HepG2 (cell line): ENCODE results near the gene FUCA1. TPM values are rescaled to one million over a fixed set of nuclear protein-coding genes. Genes with fewer than 3 reads are reported as not detected.

Experiments
- ATRX ChIP-seq: sonication (generic); formaldehyde crosslinking; IDR thresholded peaks from 2 replicates; pipeline ENCODE4 v1.4.0; 2020; ENCODE audit warnings: missing genetic modification reagents, borderline replicate concordance
- BATF2 ChIP-seq: sonication (generic); formaldehyde crosslinking; IDR thresholded peaks from 2 replicates; pipeline ENCODE4 v1.8.0; 2022; ENCODE audit warnings: mild to moderate bottlenecking, missing genetic modification reagents, moderate library complexity
- FOXC1 ChIP-seq: sonication (generic); formaldehyde crosslinking; IDR thresholded peaks from 2 replicates; pipeline ENCODE4 v1.8.0; 2022; ENCODE audit warnings: mild to moderate bottlenecking, missing genetic modification reagents, borderline replicate concordance
- GFI1 ChIP-seq: sonication (generic); formaldehyde crosslinking; IDR thresholded peaks from 2 replicates; pipeline ENCODE4 v1.5.0; 2020; ENCODE audit warnings: missing genetic modification reagents, mild to moderate bottlenecking, borderline replicate concordance
- GMEB2 ChIP-seq: IDR thresholded peaks from 2 replicates; pipeline ENCODE4 v1.6.1; 2016; ENCODE audit warnings: missing biosample characterization, missing genetic modification reagents, low read depth
- HIC2 ChIP-seq: sonication (generic); formaldehyde crosslinking; IDR thresholded peaks from 2 replicates; pipeline ENCODE4 v1.9.0; 2022; ENCODE audit warnings: low read depth, missing genetic modification reagents
- JARID2 ChIP-seq: sonication (generic); formaldehyde crosslinking; IDR thresholded peaks from 2 replicates; pipeline ENCODE4 v1.8.1; 2023; ENCODE audit warnings: missing genetic modification reagents, inconsistent platforms; ENCODE audit not compliant: insufficient replicate concordance
- JUND ChIP-seq: sonication (generic); formaldehyde crosslinking; IDR thresholded peaks from 2 replicates; pipeline ENCODE4 v1.8.0; 2022; ENCODE audit warnings: mild to moderate bottlenecking, missing genetic modification reagents
- MAZ ChIP-seq, 2 experiments: sonication (generic) in 1 of 2; formaldehyde crosslinking in 1 of 2; IDR thresholded peaks; 2 replicates each; pipeline versions ENCODE4 v1.5.0 to v1.6.1; 2012 to 2020; ENCODE audit warnings: low read depth in 2 of 2, mild to moderate bottlenecking in 2 of 2, borderline replicate concordance in 1 of 2, improper control_type of control experiment in 1 of 2, low read length in 1 of 2, missing genetic modification reagents in 1 of 2, moderate library complexity in 1 of 2
- MIXL1 ChIP-seq: IDR thresholded peaks from 2 replicates; pipeline ENCODE4 v1.6.1; 2016
- NR2F2 ChIP-seq: IDR thresholded peaks from 2 replicates; pipeline ENCODE4 v1.6.1; 2012; ENCODE audit warnings: low read depth, inconsistent platforms, borderline replicate concordance
- RFXAP ChIP-seq: sonication (generic); formaldehyde crosslinking; IDR thresholded peaks from 2 replicates; pipeline ENCODE4 v1.4.0; 2020; ENCODE audit warnings: missing genetic modification reagents, borderline replicate concordance
- THAP11 ChIP-seq: IDR thresholded peaks from 2 replicates; pipeline ENCODE4 v1.6.1; 2016; ENCODE audit warnings: missing biosample characterization, missing genetic modification reagents
- THAP9 ChIP-seq: sonication (generic); formaldehyde crosslinking; IDR thresholded peaks from 2 replicates; pipeline ENCODE4; 2020; ENCODE audit warnings: missing genetic modification reagents, mild to moderate bottlenecking, borderline replicate concordance
- U2AF1 ChIP-seq: fragments of 200-400 bp; formaldehyde crosslinking; optimal IDR thresholded peaks from 2 replicates; pipeline ENCODE3; 2017; ENCODE audit warnings: mild to moderate bottlenecking, low read depth, low read length
- ZBTB38 ChIP-seq: sonication (generic); formaldehyde crosslinking; IDR thresholded peaks from 2 replicates; pipeline ENCODE4 v1.5.1; 2020; ENCODE audit warnings: mild to moderate bottlenecking, missing genetic modification reagents
- ZFP82 ChIP-seq: sonication (generic); formaldehyde crosslinking; IDR thresholded peaks from 2 replicates; pipeline ENCODE4 v1.5.1; 2020; ENCODE audit warnings: mild to moderate bottlenecking, missing genetic modification reagents, borderline replicate concordance
- ZNF264 ChIP-seq: sonication (generic); formaldehyde crosslinking; IDR thresholded peaks from 2 replicates; pipeline ENCODE4 v1.4.0; 2020; ENCODE audit warnings: missing genetic modification reagents
- ZNF598 ChIP-seq: sonication (generic); formaldehyde crosslinking; IDR thresholded peaks from 2 replicates; pipeline ENCODE4 v1.5.1; 2020; ENCODE audit warnings: mild to moderate bottlenecking, missing genetic modification reagents, borderline replicate concordance
- ZNF670 ChIP-seq: sonication (generic); formaldehyde crosslinking; IDR thresholded peaks from 2 replicates; pipeline ENCODE4 v1.8.0; 2022; ENCODE audit warnings: mild to moderate bottlenecking, missing genetic modification reagents, borderline replicate concordance
- ZNF672 ChIP-seq: sonication (generic); formaldehyde crosslinking; IDR thresholded peaks from 2 replicates; pipeline ENCODE4 v1.8.1; 2022; ENCODE audit warnings: missing genetic modification reagents
- ZNF816 ChIP-seq: sonication (generic); formaldehyde crosslinking; IDR thresholded peaks from 2 replicates; pipeline ENCODE4 v1.8.0; 2022; ENCODE audit warnings: missing genetic modification reagents, mild to moderate bottlenecking, borderline replicate concordance
- polyA plus RNA-seq, 8 experiments: library from polyadenylated mRNA; depleted of rRNA in 3 of 8; stranded (reverse) in 7 of 8; unstranded in 1 of 8; fragments of >200 nt; fragmentation: Illumina TruSeq in 4 of 8; extraction: Trizol in 4 of 8; gene quantifications; 2 replicates each; pipeline versions ENCODE4 v1.2.1 to v1.2.3, GENCODE V29; 2011 to 2016; ENCODE audit warnings: low read depth in 4 of 8, missing spikeins in 1 of 8, mixed read lengths in 1 of 8; ENCODE audit not compliant: insufficient read depth in 1 of 8
- total RNA-seq, 5 experiments: library from RNA; depleted of rRNA; stranded (reverse); fragments of >200 nt; fragmentation: Illumina TruSeq; extraction: Trizol; gene quantifications; 2 replicates each; pipeline ENCODE4 v1.2.3, GENCODE V29; 2016; ENCODE audit warnings: low read depth in 1 of 5

FUCA1 gene
- total and polyA plus RNA-seq, 2 of the 13 experiments (the other 11 are each of a cell fraction or from before 2014, with no cell fraction given), result 32.7 to 33.6 TPM

- TF ChIP-seq BATF2 (CRISPR knock-in tag) (0 out of 2 replicates have a peak, but pooled peaks have one; percentile 16), ATRX (CRISPR knock-in tag) (no peak), THAP11 (peak; percentile 76), THAP9 (CRISPR knock-in tag) (peak; percentile 67; the same call in 1 of the 2 replicates), RFXAP (no peak), ZFP82 (CRISPR knock-in tag) (peak; percentile 71; the same call in 1 of the 2 replicates), U2AF1 (no peak), ZNF672 (CRISPR knock-in tag) (no peak), HIC2 (peak; percentile 65; the same call in 1 of the 2 replicates), ZNF816 (CRISPR knock-in tag) (peak; percentile 57; the same call in 1 of the 2 replicates), JUND (no peak), ZBTB38 (CRISPR knock-in tag) (peak; percentile 58; the same call in 1 of the 2 replicates), ZNF264 (CRISPR knock-in tag) (0 out of 2 replicates have a peak, but pooled peaks have one; percentile 38), MIXL1 (0 out of 2 replicates have a peak, but pooled peaks have one; percentile 35), GMEB2 (CRISPR knock-in tag) (no peak), NR2F2 (peak; percentile 36; the same call in 1 of the 2 replicates), ZNF670 (peak; percentile 54), ZNF598 (CRISPR knock-in tag) (no peak), FOXC1 (CRISPR knock-in tag) (peak; percentile 72; the same call in 1 of the 2 replicates), GFI1 (CRISPR knock-in tag) (no peak), JARID2 (no peak), MAZ (IDR thresholded peaks at IDR 0.05; ENCODE audit: borderline replicate concordance, low read depth, low read length) (no peak), MAZ (CRISPR knock-in tag; IDR thresholded peaks at IDR 0.05; ENCODE audit: low read depth) (0 out of 2 replicates have a peak, but pooled peaks have one; percentile 51)
Measured at GRCh38 chr1:23867895-23868556, at the start of gene FUCA1 (continued).
